SK-N-SH (cell line): ENCODE data around the gene U2AF1L4.

ENCODE experiments used
- EP300 ChIP-seq, 2 experiments: IDR thresholded peaks; 2 replicates each; pipeline versions ENCODE4 v1.4.0 to v1.6.1; 2012; ENCODE audit warnings: borderline replicate concordance in 1 of 2, low read depth in 1 of 2, low read length in 1 of 2
- FOXM1 ChIP-seq: IDR thresholded peaks from 2 replicates; pipeline ENCODE4 v1.4.0; 2012; ENCODE audit warnings: low read depth, mild to moderate bottlenecking
- POLR2AphosphoS5 ChIP-seq: IDR thresholded peaks from 2 replicates; pipeline ENCODE4 v1.6.1; 2012; ENCODE audit warnings: low read depth, low read length
- RAD21 ChIP-seq: IDR thresholded peaks from 2 replicates; pipeline ENCODE4 v1.6.1; 2012; ENCODE audit warnings: mild to moderate bottlenecking, low read length
- SIN3A ChIP-seq: IDR thresholded peaks from 2 replicates; pipeline ENCODE4 v1.6.1; 2012; ENCODE audit warnings: low read depth, mild to moderate bottlenecking, low read length, moderate library complexity, borderline replicate concordance
- TAF1 ChIP-seq: IDR thresholded peaks from 2 replicates; pipeline ENCODE4 v1.6.1; 2012; ENCODE audit warnings: low read depth, mild to moderate bottlenecking, low read length, moderate library complexity, borderline replicate concordance
- TEAD4 ChIP-seq: IDR thresholded peaks from 2 replicates; pipeline ENCODE4 v1.4.0; 2012; ENCODE audit warnings: mild to moderate bottlenecking, borderline replicate concordance; ENCODE audit not compliant: insufficient read depth
- TF ChIP-seq, protein P1 (sequence below): fragments of 200-600 bp; sonication (generic); IDR thresholded peaks from 2 replicates; pipeline ENCODE4 v1.6.1; 2017; ENCODE audit warnings: antibody characterized with exemption, mild to moderate bottlenecking, moderate library complexity
- TF ChIP-seq, protein P2 (sequence below): IDR thresholded peaks from 2 replicates; pipeline ENCODE4 v1.4.0; 2012; ENCODE audit warnings: low read depth
- TF ChIP-seq, protein P3 (sequence below): IDR thresholded peaks from 2 replicates; pipeline ENCODE4 v1.6.1; 2012; ENCODE audit warnings: mild to moderate bottlenecking, low read depth, low read length, moderate library complexity
- TF ChIP-seq, protein P4 (sequence below): IDR thresholded peaks from 2 replicates; pipeline ENCODE4 v1.4.0; 2012; ENCODE audit warnings: low read depth, borderline replicate concordance
- TF ChIP-seq, protein P5 (sequence below): IDR thresholded peaks from 2 replicates; pipeline ENCODE4 v1.4.0; 2012; ENCODE audit warnings: low read depth, borderline replicate concordance
- TF ChIP-seq, protein P6 (sequence below): fragments of 150-350 bp; IDR thresholded peaks from 2 replicates; pipeline ENCODE4 v1.6.1; 2017; ENCODE audit warnings: antibody characterized with exemption, low read length, low read depth, borderline replicate concordance

DNA sequence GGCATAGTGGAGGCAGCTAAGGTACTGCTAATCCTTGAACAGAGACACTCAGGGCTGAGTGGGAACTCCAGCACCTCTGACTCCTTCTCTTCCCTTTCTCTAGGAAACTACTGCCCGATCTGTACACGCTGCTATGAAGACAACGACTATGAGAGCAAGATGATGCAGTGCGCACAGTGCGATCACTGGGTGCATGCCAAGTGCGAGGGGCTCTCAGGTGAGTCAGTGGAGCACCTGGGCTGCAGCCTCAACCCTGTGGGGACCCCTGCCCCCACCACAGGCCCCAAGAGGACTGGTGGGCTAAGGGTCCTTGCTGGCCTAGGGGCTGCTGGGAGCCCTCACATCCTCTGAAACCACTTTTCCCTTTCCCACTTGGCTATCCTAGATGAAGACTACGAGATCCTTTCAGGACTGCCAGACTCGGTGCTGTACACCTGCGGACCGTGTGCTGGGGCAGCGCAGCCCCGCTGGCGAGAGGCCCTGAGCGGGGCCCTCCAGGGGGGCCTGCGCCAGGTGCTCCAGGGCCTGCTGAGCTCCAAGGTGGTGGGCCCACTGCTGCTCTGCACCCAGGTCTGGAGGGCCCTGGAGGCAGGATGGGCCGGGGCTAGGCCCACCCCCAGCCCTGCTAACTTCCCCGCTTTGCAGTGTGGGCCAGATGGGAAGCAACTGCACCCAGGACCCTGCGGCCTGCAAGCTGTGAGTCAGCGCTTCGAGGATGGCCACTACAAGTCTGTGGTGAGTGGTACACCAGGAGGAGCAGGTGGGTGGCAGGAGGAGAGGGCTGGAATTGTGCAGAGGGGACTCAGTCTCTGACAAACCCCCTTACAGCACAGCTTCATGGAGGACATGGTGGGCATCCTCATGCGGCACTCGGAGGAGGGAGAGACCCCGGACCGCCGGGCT lies 17.9 kb downstream of the U2AF1L4 start:
- TF ChIP-seq, protein P1, sequence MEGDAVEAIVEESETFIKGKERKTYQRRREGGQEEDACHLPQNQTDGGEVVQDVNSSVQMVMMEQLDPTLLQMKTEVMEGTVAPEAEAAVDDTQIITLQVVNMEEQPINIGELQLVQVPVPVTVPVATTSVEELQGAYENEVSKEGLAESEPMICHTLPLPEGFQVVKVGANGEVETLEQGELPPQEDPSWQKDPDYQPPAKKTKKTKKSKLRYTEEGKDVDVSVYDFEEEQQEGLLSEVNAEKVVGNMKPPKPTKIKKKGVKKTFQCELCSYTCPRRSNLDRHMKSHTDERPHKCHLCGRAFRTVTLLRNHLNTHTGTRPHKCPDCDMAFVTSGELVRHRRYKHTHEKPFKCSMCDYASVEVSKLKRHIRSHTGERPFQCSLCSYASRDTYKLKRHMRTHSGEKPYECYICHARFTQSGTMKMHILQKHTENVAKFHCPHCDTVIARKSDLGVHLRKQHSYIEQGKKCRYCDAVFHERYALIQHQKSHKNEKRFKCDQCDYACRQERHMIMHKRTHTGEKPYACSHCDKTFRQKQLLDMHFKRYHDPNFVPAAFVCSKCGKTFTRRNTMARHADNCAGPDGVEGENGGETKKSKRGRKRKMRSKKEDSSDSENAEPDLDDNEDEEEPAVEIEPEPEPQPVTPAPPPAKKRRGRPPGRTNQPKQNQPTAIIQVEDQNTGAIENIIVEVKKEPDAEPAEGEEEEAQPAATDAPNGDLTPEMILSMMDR: no peak
- TF ChIP-seq TEAD4 (no peak), FOXM1 (no peak), EP300 (IDR thresholded peaks at IDR 0.05; ENCODE audit: borderline replicate concordance in 1 of 2, low read depth in 1 of 2, low read length in 1 of 2) (no peak), TAF1 (no peak), RAD21 (no peak), POLR2AphosphoS5 (no peak), SIN3A (no peak)
- TF ChIP-seq, protein P2, sequence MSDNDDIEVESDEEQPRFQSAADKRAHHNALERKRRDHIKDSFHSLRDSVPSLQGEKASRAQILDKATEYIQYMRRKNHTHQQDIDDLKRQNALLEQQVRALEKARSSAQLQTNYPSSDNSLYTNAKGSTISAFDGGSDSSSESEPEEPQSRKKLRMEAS: no peak
- TF ChIP-seq, protein P3, sequence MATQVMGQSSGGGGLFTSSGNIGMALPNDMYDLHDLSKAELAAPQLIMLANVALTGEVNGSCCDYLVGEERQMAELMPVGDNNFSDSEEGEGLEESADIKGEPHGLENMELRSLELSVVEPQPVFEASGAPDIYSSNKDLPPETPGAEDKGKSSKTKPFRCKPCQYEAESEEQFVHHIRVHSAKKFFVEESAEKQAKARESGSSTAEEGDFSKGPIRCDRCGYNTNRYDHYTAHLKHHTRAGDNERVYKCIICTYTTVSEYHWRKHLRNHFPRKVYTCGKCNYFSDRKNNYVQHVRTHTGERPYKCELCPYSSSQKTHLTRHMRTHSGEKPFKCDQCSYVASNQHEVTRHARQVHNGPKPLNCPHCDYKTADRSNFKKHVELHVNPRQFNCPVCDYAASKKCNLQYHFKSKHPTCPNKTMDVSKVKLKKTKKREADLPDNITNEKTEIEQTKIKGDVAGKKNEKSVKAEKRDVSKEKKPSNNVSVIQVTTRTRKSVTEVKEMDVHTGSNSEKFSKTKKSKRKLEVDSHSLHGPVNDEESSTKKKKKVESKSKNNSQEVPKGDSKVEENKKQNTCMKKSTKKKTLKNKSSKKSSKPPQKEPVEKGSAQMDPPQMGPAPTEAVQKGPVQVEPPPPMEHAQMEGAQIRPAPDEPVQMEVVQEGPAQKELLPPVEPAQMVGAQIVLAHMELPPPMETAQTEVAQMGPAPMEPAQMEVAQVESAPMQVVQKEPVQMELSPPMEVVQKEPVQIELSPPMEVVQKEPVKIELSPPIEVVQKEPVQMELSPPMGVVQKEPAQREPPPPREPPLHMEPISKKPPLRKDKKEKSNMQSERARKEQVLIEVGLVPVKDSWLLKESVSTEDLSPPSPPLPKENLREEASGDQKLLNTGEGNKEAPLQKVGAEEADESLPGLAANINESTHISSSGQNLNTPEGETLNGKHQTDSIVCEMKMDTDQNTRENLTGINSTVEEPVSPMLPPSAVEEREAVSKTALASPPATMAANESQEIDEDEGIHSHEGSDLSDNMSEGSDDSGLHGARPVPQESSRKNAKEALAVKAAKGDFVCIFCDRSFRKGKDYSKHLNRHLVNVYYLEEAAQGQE: no peak
- TF ChIP-seq, protein P4, sequence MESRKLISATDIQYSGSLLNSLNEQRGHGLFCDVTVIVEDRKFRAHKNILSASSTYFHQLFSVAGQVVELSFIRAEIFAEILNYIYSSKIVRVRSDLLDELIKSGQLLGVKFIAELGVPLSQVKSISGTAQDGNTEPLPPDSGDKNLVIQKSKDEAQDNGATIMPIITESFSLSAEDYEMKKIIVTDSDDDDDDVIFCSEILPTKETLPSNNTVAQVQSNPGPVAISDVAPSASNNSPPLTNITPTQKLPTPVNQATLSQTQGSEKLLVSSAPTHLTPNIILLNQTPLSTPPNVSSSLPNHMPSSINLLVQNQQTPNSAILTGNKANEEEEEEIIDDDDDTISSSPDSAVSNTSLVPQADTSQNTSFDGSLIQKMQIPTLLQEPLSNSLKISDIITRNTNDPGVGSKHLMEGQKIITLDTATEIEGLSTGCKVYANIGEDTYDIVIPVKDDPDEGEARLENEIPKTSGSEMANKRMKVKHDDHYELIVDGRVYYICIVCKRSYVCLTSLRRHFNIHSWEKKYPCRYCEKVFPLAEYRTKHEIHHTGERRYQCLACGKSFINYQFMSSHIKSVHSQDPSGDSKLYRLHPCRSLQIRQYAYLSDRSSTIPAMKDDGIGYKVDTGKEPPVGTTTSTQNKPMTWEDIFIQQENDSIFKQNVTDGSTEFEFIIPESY: no peak
- TF ChIP-seq, protein P5, sequence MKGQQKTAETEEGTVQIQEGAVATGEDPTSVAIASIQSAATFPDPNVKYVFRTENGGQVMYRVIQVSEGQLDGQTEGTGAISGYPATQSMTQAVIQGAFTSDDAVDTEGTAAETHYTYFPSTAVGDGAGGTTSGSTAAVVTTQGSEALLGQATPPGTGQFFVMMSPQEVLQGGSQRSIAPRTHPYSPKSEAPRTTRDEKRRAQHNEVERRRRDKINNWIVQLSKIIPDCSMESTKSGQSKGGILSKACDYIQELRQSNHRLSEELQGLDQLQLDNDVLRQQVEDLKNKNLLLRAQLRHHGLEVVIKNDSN: no peak
- TF ChIP-seq, protein P6, sequence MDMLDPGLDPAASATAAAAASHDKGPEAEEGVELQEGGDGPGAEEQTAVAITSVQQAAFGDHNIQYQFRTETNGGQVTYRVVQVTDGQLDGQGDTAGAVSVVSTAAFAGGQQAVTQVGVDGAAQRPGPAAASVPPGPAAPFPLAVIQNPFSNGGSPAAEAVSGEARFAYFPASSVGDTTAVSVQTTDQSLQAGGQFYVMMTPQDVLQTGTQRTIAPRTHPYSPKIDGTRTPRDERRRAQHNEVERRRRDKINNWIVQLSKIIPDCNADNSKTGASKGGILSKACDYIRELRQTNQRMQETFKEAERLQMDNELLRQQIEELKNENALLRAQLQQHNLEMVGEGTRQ: no peak
